Hepatocyte (in vitro differentiated cells): Measurements from ENCODE around the gene RALGAPA2. TPM values are rescaled to one million over a fixed set of nuclear protein-coding genes. Genes with fewer than 3 reads are reported as not detected.
A peak's percentile ranks its signal among the peaks of the same experiment; 100 is the strongest.

Experiments
- DNase-seq: peaks from one replicate; pipeline ENCODE4 v3.0.0-alpha.2; 2016; ENCODE audit warnings: low spot score
- H2AFZ ChIP-seq: fragments of 200-600 bp; sonication (generic); 2 replicates; pipeline ENCODE4 v1.6.0; 2016; ENCODE audit warnings: antibody characterized with exemption, mild to moderate bottlenecking
- H3K27ac ChIP-seq: fragments of 200-600 bp; sonication (generic); 2 replicates; pipeline ENCODE4 v1.5.1; 2016; ENCODE audit warnings: mild to moderate bottlenecking
- H3K27me3 ChIP-seq: fragments of 200-600 bp; sonication (generic); 2 replicates; pipeline ENCODE4 v1.6.1; 2016
- H3K36me3 ChIP-seq: fragments of 200-600 bp; sonication (generic); replicated peaks from 2 replicates; pipeline ENCODE4 v1.5.1; 2016; ENCODE audit warnings: low read depth; ENCODE audit not compliant: insufficient read depth
- H3K4me1 ChIP-seq: fragments of 200-600 bp; sonication (generic); 2 replicates; pipeline ENCODE4 v1.5.1; 2016; ENCODE audit warnings: mild to moderate bottlenecking, moderate library complexity; ENCODE audit not compliant: insufficient read depth
- H3K4me2 ChIP-seq: fragments of 200-600 bp; sonication (generic); 2 replicates; pipeline ENCODE4 v1.6.0; 2016
- H3K4me3 ChIP-seq: fragments of 200-600 bp; sonication (generic); 2 replicates; pipeline ENCODE4 v1.5.1; 2016; ENCODE audit warnings: mild to moderate bottlenecking
- H3K79me2 ChIP-seq: fragments of 200-600 bp; sonication (generic); 2 replicates; pipeline ENCODE4 v1.6.0; 2017; ENCODE audit warnings: mild to moderate bottlenecking
- H3K9me2 ChIP-seq: fragments of 200-600 bp; sonication (generic); replicated peaks from 2 replicates; pipeline ENCODE4 v1.6.0; 2017; ENCODE audit warnings: mild to moderate bottlenecking; ENCODE audit not compliant: insufficient read depth
- H3K9me3 ChIP-seq: fragments of 200-600 bp; sonication (generic); 2 replicates; pipeline ENCODE4 v1.5.1; 2016; ENCODE audit warnings: low read depth, mild to moderate bottlenecking
- H4K20me1 ChIP-seq: fragments of 200-600 bp; sonication (generic); 2 replicates; pipeline ENCODE4 v1.6.0; 2016; ENCODE audit warnings: mild to moderate bottlenecking; ENCODE audit not compliant: insufficient read depth, poor library complexity, severe bottlenecking
- CTCF ChIP-seq: fragments of 200-600 bp; sonication (generic); IDR thresholded peaks from 2 replicates; pipeline ENCODE4 v1.5.1; 2016; ENCODE audit warnings: antibody characterized with exemption, mild to moderate bottlenecking; ENCODE audit not compliant: poor library complexity
- EZH2 ChIP-seq: fragments of 200-600 bp; sonication (generic); IDR thresholded peaks from 2 replicates; pipeline ENCODE4 v1.6.1; 2016; ENCODE audit warnings: antibody characterized with exemption, mild to moderate bottlenecking, borderline replicate concordance
- EZH2phosphoT487 ChIP-seq: fragments of 200-600 bp; sonication (generic); IDR thresholded peaks from one replicate; pipeline ENCODE4 v1.6.1; 2018; ENCODE audit warnings: antibody characterized with exemption, mild to moderate bottlenecking, low read depth, moderate library complexity; ENCODE audit not compliant: unreplicated experiment, severe bottlenecking
- WGBS: methylation state at CpG from one replicate; pipeline ENCODE4 v1.1.6; 2016; ENCODE audit warnings: low lambda C conversion rate; ENCODE audit errors: missing lambda C conversion rate; 5-methylcytosine and 5-hydroxymethylcytosine counted together
- polyA plus RNA-seq: library from polyadenylated mRNA; unstranded; fragments of >200 nt; fragmentation: Nextera tagmentation; extraction: Ambion mirVana; gene quantifications from 2 replicates; pipeline ENCODE4 v1.2.1, GENCODE V29; 2016
- total RNA-seq: library from RNA; depleted of rRNA; stranded (reverse); fragments of >200 nt; gene quantifications from 2 replicates; pipeline ENCODE4 v1.2.3, GENCODE V29; 2014

Gene RALGAPA2
- total and polyA plus RNA-seq, 2 experiments from 2014 or later: 16.8 to 35.3 TPM

GRCh38 chr20:20603339-20603990 lies 109.0 kb downstream of the RALGAPA2 start:
- no peak for DNase-seq
- Histone ChIP-seq H3K4me1 (no peaks in the 10 kb centered on the region), H3K9me3 (no peaks in the 10 kb centered on the region), H4K20me1 (no peaks in the 10 kb centered on the region), H3K79me2 (no peaks in the 10 kb centered on the region), H3K4me2 (no peak overlapping the region), H3K36me3 (no peaks in the 10 kb centered on the region), H3K27me3 (no peaks in the 10 kb centered on the region), H3K4me3 (no peak overlapping the region), H3K9me2 (no peaks in the 10 kb centered on the region), H3K27ac (no peak overlapping the region), H2AFZ (no peak overlapping the region)
- TF ChIP-seq EZH2phosphoT487: no peak
- TF ChIP-seq EZH2: no peak
- TF ChIP-seq CTCF: no peak
- WGBS: 76% methylated on average over 5 of the region's 5 CpGs

GRCh38 chr20:20597966-20598365 lies 114.5 kb downstream of the RALGAPA2 start:
- Histone ChIP-seq H3K4me1 (no peaks in the 10 kb centered on the region), H3K79me2 (no peaks in the 10 kb centered on the region), H3K27ac (no peak overlapping the region), H3K4me3 (no peak overlapping the region), H3K4me2 (no peak overlapping the region), H3K9me2 (no peaks in the 10 kb centered on the region), H3K27me3 (no peaks in the 10 kb centered on the region), H4K20me1 (no peaks in the 10 kb centered on the region), H3K9me3 (no peaks in the 10 kb centered on the region), H2AFZ (no peak overlapping the region), H3K36me3 (no peaks in the 10 kb centered on the region)
- no peak for TF ChIP-seq EZH2phosphoT487
- TF ChIP-seq EZH2: no peak
- no peak for TF ChIP-seq CTCF
- no peak for DNase-seq
- WGBS: 83% methylated on average over 2 of the region's 2 CpGs

- Histone ChIP-seq H4K20me1 (no peaks in the 10 kb centered on the region), H3K9me3 (no peaks in the 10 kb centered on the region), H2AFZ (no peak overlapping the region), H3K4me2 (no peak overlapping the region), H3K4me3 (no peak overlapping the region), H3K9me2 (no peaks in the 10 kb centered on the region), H3K27me3 (no peaks in the 10 kb centered on the region), H3K79me2 (no peaks in the 10 kb centered on the region), H3K36me3 (no peaks in the 10 kb centered on the region), H3K27ac (no peak overlapping the region), H3K4me1 (no peaks in the 10 kb centered on the region)
- TF ChIP-seq EZH2 (no peak), CTCF (peak; percentile 55)
- DNase-seq: peak; percentile 53
- WGBS: 84% methylated on average over 1 of the region's 1 CpG
Measured at GRCh38 chr20:20594171-20594530, 118.3 kb downstream of the RALGAPA2 start.
